ENCODE results near the gene SEPHS2. TPM values are rescaled to one million over a fixed set of nuclear protein-coding genes. Genes with fewer than 3 reads are reported as not detected.
A peak's percentile ranks its signal among the peaks of the same experiment; 100 is the strongest.
"Not testable (repeated sequence)": the region's sequence is repeated elsewhere in the genome, so short reads cannot be mapped to it uniquely, and the experiment has no call there.

The SEPHS2 gene
- total RNA-seq, 4 donors from 2014 or later: 22.8 to 42.9 (median 32.1) TPM

GRCh38 chr16:30488764-30489605 is 43.3 kb upstream of the SEPHS2 start:
- DNase-seq (ENCODE audit: low spot score) (no peak), ATAC-seq (ENCODE audit: low FRiP score) (peak; percentile 54)
- TF ChIP-seq CTCF (IDR thresholded peaks at IDR 0.05): no peak

DNA sequence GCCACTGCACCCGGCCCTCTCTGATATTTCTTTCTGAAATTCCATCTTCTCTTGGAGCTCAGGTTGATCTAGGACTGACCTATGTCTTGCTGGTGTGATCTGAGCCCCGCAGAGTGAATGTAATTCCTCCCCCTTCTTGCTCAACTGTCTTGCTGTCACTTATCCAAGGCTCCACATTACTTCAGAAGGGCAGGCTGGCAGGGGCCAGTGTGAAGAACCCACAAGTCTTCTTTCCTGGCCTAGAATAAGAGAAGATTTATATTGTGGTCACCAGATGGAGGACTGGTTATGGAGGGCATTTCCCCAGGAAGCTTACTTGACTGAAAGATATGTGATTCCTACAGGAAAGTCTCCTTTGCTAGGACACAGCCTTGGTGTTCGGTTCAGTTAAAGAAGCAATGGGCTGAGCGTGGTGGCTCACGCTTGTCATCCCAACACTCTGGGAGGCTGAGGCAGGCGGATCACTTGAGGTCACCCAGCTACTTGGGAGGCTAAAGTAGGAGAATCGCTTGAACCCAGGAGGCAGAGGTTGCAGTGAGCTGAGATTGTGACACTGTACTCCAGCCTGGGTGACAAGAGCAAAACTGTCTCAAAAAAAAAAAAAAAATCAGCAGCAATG is 40.3 kb upstream of the SEPHS2 start:
- no peak for DNase-seq (ENCODE audit: low spot score)
- no peak for TF ChIP-seq CTCF (IDR thresholded peaks at IDR 0.05)

GRCh38 chr16:30484887-30485286 is 39.2 kb upstream of the SEPHS2 start:
- DNase-seq (ENCODE audit: low spot score) (no peak), ATAC-seq (ENCODE audit: low FRiP score) (no peak)
- no peak for TF ChIP-seq CTCF (IDR thresholded peaks at IDR 0.05)

More for the DNA sequence above, 40.3 kb upstream of the SEPHS2 start:
- no peak for ATAC-seq (ENCODE audit: low FRiP score)

GRCh38 chr16:30482366-30482765 is 36.7 kb upstream of the SEPHS2 start:
- ATAC-seq (ENCODE audit: low FRiP score): no peak

GRCh38 chr16:30481381-30481780 is 35.7 kb upstream of the SEPHS2 start:
- ATAC-seq (ENCODE audit: low FRiP score) (no peak), DNase-seq (ENCODE audit: low spot score) (no peak)
- no peak for TF ChIP-seq CTCF (IDR thresholded peaks at IDR 0.05)

More at GRCh38 chr16:30482366-30482765, 36.7 kb upstream of the SEPHS2 start:
- no peak for TF ChIP-seq CTCF (IDR thresholded peaks at IDR 0.05)
- no peak for DNase-seq (ENCODE audit: low spot score)

DNA sequence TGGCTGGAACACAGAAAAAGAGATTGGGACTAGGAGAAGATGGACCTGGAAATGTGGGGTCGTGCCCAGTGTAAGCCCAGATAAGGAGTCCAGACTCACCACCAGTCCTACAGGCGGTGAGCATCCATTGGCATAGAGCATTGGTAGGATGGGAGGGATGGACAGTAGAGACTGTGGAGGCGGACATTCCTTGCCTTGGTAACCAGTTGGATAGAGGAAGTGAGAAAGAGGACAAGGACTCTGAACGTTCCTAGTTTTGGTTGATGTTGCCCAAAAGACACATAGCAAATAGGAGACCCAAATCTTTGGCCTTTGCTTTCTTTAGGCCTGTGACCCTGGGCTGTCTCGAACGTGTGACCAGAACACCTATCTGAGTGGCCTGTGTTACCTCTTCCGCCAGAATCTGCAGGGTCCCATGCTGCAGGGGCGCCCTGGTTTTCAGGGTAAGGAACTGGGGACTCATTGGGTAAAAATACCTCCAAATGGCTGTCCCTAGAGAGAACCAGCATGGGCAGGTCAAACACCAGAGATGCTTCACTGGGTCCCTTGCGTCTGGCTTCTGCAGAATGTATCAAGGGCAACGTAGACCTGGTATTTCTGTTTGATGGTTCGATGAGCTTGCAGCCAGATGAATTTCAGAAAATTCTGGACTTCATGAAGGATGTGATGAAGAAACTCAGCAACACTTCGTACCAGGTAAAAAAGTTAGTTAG is 33.2 kb upstream of the SEPHS2 start:
- ATAC-seq (ENCODE audit: low FRiP score) (no peak), DNase-seq (ENCODE audit: low spot score) (no peak)
- TF ChIP-seq CTCF (IDR thresholded peaks at IDR 0.05): no peak

DNA sequence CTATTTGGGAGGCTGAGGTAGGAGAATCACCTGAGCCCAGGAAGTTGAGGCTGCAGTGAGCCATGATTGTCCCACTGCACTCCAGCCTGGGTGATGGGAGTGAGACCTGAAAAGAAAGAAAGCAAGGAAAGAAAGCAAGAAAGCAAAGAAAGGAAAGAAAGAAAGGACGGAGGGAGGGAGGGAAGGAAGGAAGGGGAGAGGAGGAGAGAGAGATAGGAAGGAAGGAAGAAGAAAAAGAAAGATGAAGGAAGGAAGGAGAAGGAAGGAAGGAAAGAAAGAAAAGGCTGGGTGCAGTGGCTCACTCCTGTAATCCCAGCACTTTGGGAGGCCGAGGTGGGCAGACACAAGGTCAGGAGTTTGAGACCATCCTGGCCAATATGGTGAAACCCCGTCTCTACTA is 32.1 kb upstream of the SEPHS2 start:
- not testable (repeated sequence) for ATAC-seq (ENCODE audit: low FRiP score); DNase-seq (ENCODE audit: low spot score)
